Progenitor cell of endocrine pancreas (in vitro differentiated cells): ENCODE measurements around the gene DOCK2. TPM values are rescaled to one million over a fixed set of nuclear protein-coding genes. Genes with fewer than 3 reads are reported as not detected.

Source experiments
- DNase-seq: peaks from one replicate; pipeline ENCODE4 v3.0.0; 2021; ENCODE audit warnings: low spot score; ENCODE audit not compliant: unreplicated experiment
- H3K27ac Mint-ChIP-seq: 2 replicates; pipeline ENCODE4 v1.8.0; 2021; ENCODE audit warnings: mild to moderate bottlenecking, moderate library complexity, mixed read lengths
- H3K27me3 Mint-ChIP-seq: 2 replicates; pipeline ENCODE4 v1.8.0; 2021; ENCODE audit warnings: mixed read lengths
- H3K36me3 Mint-ChIP-seq: 2 replicates; pipeline ENCODE4 v1.8.0; 2022; ENCODE audit warnings: mixed read lengths; ENCODE audit not compliant: insufficient read depth
- H3K4me1 Mint-ChIP-seq: 2 replicates; pipeline ENCODE4 v1.8.0; 2021; ENCODE audit warnings: low read depth, mixed read lengths
- H3K4me3 Mint-ChIP-seq: 2 replicates; pipeline ENCODE4 v1.8.0; 2021; ENCODE audit warnings: low read depth, mild to moderate bottlenecking, moderate library complexity, mixed read lengths
- H3K9me3 Mint-ChIP-seq: 2 replicates; pipeline ENCODE4 v1.8.0; 2021; ENCODE audit warnings: low read depth, mixed read lengths
- CTCF ChIP-seq: fragments of 200-600 bp; sonication (generic); IDR thresholded peaks from one replicate; pipeline ENCODE4 v1.5.0; 2021; ENCODE audit warnings: antibody characterized with exemption, mild to moderate bottlenecking; ENCODE audit not compliant: unreplicated experiment
- total RNA-seq: library from RNA; stranded (reverse); gene quantifications from 2 replicates; pipeline ENCODE4 v1.2.1, GENCODE V29; 2021

The DOCK2 gene
- total RNA-seq, 1 donor from 2014 or later = not detected

DNA sequence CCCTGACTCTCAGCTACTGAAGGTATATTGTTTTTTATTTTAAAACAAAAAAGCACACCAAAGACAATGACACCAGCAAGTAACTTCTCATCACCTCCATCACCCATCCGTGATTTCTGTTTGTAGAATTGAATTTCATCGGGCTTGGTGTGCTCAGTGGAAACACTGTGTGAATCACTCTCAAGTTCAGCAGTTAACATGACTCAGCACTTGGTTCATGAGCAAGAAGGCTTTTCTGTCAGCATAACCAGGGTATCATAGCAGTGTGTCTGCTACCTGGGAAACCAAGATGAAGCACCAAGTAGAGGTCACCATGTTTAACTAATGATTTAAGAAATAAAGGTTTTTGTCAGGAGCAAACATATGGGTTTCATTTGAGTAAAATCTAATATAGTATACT, 219.5 kb downstream of the DOCK2 start:
- peaks cover 22% of the 10 kb centered on the region for H3K27me3 Mint-ChIP-seq
- no peak overlapping the region for H3K27ac Mint-ChIP-seq
- no peak for DNase-seq
- no peaks in the 10 kb centered on the region for H3K4me1 Mint-ChIP-seq
- H3K4me3 Mint-ChIP-seq = no peak overlapping the region
- no peak for TF ChIP-seq CTCF
- H3K36me3 Mint-ChIP-seq = no peaks in the 10 kb centered on the region
- peaks cover under 1% of the 10 kb centered on the region for H3K9me3 Mint-ChIP-seq

DNA sequence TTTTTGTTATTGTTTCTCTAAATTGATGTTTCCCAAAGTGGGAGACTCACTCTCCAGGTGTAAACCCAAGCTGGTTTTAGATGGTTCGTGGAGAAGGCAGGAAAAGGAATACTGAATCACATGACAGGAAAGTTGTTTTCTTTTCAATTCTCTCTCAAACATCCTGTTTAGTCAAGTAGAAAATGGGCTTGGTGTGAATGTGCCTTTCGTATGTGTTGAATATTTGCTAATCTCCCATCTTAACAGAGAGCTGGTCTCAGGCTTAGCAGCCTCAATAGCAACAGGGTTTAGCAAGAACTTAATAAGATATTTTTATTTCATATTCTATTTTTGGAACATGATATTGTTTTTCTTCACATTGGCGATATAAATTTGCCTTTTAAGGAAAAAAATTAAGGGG, 223.5 kb downstream of the DOCK2 start:
- peaks cover 29% of the 10 kb centered on the region for H3K27me3 Mint-ChIP-seq
- no peak for DNase-seq
- H3K4me1 Mint-ChIP-seq = no peaks in the 10 kb centered on the region
- H3K9me3 Mint-ChIP-seq = no peaks in the 10 kb centered on the region
- TF ChIP-seq CTCF = no peak
- no peak overlapping the region for H3K27ac Mint-ChIP-seq
- H3K4me3 Mint-ChIP-seq = no peak overlapping the region
- no peaks in the 10 kb centered on the region for H3K36me3 Mint-ChIP-seq

DNA sequence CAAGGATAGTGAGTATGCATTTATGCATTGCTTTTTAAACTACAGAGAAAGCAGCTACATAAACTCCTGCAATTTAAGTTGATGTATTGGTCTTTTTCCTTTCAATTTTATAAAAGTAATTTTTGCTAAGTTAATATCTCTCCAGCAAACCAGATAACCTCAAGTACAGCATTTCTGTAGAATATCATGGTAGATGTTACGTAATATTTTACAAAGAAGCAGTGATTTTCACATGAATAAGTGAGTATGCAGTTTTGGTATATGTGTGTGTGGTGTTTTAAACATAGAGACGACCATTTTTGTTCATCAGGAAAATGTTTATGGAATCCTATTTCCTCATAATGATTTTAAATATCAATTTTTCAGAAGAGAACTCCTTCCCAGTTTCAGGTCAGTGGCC, 224.4 kb downstream of the DOCK2 start:
- no peak for TF ChIP-seq CTCF
- Mint-ChIP-seq H3K4me1 (no peaks in the 10 kb centered on the region), H3K4me3 (no peak overlapping the region), H3K27me3 (peaks cover 32% of the 10 kb centered on the region), H3K9me3 (no peaks in the 10 kb centered on the region), H3K36me3 (no peaks in the 10 kb centered on the region), H3K27ac (no peak overlapping the region)
- no peak for DNase-seq

DNA sequence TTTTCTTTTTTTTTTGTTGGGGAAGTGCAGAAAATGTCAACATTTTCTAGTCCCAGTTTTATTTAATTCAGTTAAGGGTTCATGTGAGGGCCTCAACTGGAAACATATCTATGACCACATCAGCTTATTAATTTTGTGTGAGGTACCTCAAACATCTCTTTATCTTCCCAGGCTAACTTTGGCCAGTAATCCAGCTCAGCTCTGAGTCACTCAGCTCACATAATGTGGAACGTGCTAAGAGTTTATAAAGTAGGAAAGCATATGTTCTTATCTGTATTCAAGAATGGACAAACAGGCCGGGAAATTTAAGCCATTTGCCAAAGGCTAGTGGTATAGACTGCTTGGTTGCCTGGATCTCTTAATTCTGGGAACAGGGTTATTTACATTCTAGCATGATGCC, 224.9 kb downstream of the DOCK2 start:
- Mint-ChIP-seq H3K27me3 (peaks cover 32% of the 10 kb centered on the region), H3K9me3 (no peaks in the 10 kb centered on the region), H3K27ac (no peak overlapping the region), H3K4me3 (no peak overlapping the region), H3K36me3 (no peaks in the 10 kb centered on the region), H3K4me1 (no peaks in the 10 kb centered on the region)
- no peak for DNase-seq
- no peak for TF ChIP-seq CTCF

GRCh38 chr5:169862391-169862811, 225.3 kb downstream of the DOCK2 start:
- Mint-ChIP-seq H3K36me3 (no peaks in the 10 kb centered on the region), H3K9me3 (no peaks in the 10 kb centered on the region), H3K4me1 (no peaks in the 10 kb centered on the region), H3K27ac (no peak overlapping the region), H3K27me3 (peaks cover 32% of the 10 kb centered on the region), H3K4me3 (no peak overlapping the region)
- TF ChIP-seq CTCF = no peak
- DNase-seq = no peak
